Transverse colon (tissue), 4 donors: ENCODE data around the gene NPAS3.

Experiments
- CTCF ChIP-seq, 5 experiments: fragments of 200-600 bp in 3 of 5; fragments of 450-650 bp in 2 of 5; sonication (generic) in 3 of 5; IDR thresholded peaks; 1 replicate in 2 of 5; 2 replicates in 3 of 5; pipeline ENCODE4 v1.5.1; 2016 to 2017; ENCODE audit warnings: antibody characterized with exemption in 5 of 5, inconsistent platforms in 3 of 5, mild to moderate bottlenecking in 2 of 5, moderate library complexity in 1 of 5
- EP300 ChIP-seq: sonication (generic); formaldehyde crosslinking; IDR thresholded peaks from one replicate; pipeline ENCODE4 v1.6.1; 2017; ENCODE audit warnings: antibody characterized with exemption, low read depth
- POLR2A ChIP-seq: fragments of 450-650 bp; IDR thresholded peaks from one replicate; pipeline ENCODE4 v1.6.1; 2016; ENCODE audit warnings: antibody characterized with exemption, mild to moderate bottlenecking, moderate library complexity
- POLR2AphosphoS5 ChIP-seq, 3 donors: sonication (generic); formaldehyde crosslinking; IDR thresholded peaks; one replicate each; pipeline ENCODE4 v1.6.1; 2016; ENCODE audit warnings: antibody characterized with exemption in 3 of 3

DNA sequence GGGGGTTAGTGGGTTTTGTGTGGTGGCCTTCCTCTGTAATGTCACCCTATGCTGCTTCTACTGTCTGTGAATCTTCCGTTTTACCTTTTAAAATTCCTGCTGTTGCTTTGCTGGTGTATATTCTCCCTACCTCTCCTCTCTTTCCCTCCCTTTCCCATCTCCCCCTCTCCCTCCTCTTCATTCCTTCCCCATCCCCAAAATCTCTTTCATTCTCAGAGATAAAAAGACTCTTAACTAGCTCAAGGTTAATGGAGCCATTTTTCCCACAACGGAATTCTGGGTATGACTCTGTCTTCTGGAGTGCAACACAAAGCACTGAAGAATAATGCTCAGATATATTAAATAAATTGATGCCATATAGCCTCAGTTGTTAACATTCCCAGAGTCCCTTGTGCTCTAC is 864.1 kb downstream of the NPAS3 start:
- TF ChIP-seq CTCF (IDR thresholded peaks at IDR 0.05) (no peak), POLR2AphosphoS5 (IDR thresholded peaks at IDR 0.05) (no peak), POLR2A (no peak), EP300 (no peak)
